GM03348 (cell line): Measurements from ENCODE around the gene SLC27A3.

ENCODE experiments used
- DNase-seq: peaks from one replicate; pipeline ENCODE4 v3.0.0; 2012; ENCODE audit warnings: low spot score

The SLC27A3 gene

GRCh38 chr1:153774780-153775457 is at the start of gene SLC27A3:
Gene SLC27A3 (plus strand): TSS chr1:153775407. CDS start chr1:153775498, 91 bp downstream.
- DNase-seq = peak; percentile 88

GRCh38 chr1:153727463-153728304 is 47.5 kb upstream of the SLC27A3 start, which contains the start of gene INTS3:
Gene INTS3 (plus strand): TSS chr1:153728050. CDS start chr1:153728635, 585 bp downstream.
- DNase-seq = peak; percentile 100

- DNase-seq = peak; percentile 51
These were observed 46.7 kb upstream of the SLC27A3 start for GRCh38 chr1:153728305-153729066.

GRCh38 chr1:153730468-153730988 is 44.7 kb upstream of the SLC27A3 start:
- DNase-seq = no peak

- no peak for DNase-seq
These were observed 41.2 kb upstream of the SLC27A3 start for GRCh38 chr1:153733970-153734369.

GRCh38 chr1:153734396-153735089 is 40.7 kb upstream of the SLC27A3 start:
- DNase-seq = no peak

- no peak for DNase-seq
These were observed 40.2 kb upstream of the SLC27A3 start for GRCh38 chr1:153735090-153735420.

- no peak for DNase-seq
These were observed 33.2 kb upstream of the SLC27A3 start for GRCh38 chr1:153741986-153742385.

GRCh38 chr1:153742411-153743142 is 32.6 kb upstream of the SLC27A3 start:
- DNase-seq = peak; percentile 29

GRCh38 chr1:153745417-153745816 is 29.8 kb upstream of the SLC27A3 start:
- no peak for DNase-seq

- no peak for DNase-seq
These were observed 29.0 kb upstream of the SLC27A3 start for GRCh38 chr1:153746174-153746573.

- no peak for DNase-seq
These were observed 26.3 kb upstream of the SLC27A3 start for GRCh38 chr1:153748903-153749302.

- peak; percentile 93 for DNase-seq
These were observed 25.7 kb upstream of the SLC27A3 start for GRCh38 chr1:153749408-153750005.

GRCh38 chr1:153750026-153750995 is 24.9 kb upstream of the SLC27A3 start:
- DNase-seq = no peak

- no peak for DNase-seq
These were observed 23.1 kb upstream of the SLC27A3 start for GRCh38 chr1:153752072-153752471.

GRCh38 chr1:153752571-153753195 is 22.5 kb upstream of the SLC27A3 start:
- DNase-seq = no peak

- no peak for DNase-seq
These were observed 20.9 kb upstream of the SLC27A3 start for GRCh38 chr1:153754266-153754665.

- DNase-seq = peak; percentile 65
These were observed 14.8 kb upstream of the SLC27A3 start for GRCh38 chr1:153760440-153760839.
